CD4-positive, alpha-beta T cell treated with Interferon alpha-2 for 1 hour (primary cell): ENCODE data around the gene KISS1R.
"Not testable (repeated sequence)": the region's sequence is repeated elsewhere in the genome, so short reads cannot be mapped to it uniquely, and the experiment has no call there.

Experiments used
- DNase-seq, 2 donors: peaks; one replicate each; pipeline ENCODE4 v3.0.0-alpha.2; 2020 to 2022

Gene KISS1R

DNA sequence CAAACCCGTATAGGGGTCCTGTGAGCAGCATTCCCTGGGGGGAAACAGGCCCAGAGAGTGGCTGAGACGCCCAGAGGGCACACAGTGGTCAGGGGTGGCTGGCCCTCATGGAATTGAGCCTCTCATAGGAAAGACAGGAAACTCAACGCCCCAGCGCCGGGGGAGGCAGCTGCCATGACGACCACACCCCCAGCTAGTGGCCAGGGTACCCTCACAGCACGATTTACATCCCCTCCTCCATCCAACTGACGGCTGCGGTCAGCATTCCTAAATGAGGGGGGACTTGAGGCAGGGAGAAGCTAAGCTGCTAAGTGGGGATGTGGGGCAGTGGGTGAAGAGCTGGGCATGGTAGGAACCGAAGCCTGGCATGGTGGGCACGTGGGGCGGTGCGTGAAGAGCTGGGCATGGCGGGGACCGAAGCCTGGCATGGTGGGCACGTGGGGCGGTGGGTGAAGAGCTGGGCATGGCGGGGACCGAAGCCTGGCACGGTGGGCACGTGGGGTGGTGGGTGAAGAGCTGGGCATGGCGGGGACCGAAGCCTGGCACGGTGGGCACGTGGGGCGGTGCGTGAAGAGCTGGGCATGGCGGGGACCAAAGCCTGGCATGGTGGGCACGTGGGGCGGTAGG lies 34.1 kb upstream of the KISS1R start:
- no peak for DNase-seq

DNA sequence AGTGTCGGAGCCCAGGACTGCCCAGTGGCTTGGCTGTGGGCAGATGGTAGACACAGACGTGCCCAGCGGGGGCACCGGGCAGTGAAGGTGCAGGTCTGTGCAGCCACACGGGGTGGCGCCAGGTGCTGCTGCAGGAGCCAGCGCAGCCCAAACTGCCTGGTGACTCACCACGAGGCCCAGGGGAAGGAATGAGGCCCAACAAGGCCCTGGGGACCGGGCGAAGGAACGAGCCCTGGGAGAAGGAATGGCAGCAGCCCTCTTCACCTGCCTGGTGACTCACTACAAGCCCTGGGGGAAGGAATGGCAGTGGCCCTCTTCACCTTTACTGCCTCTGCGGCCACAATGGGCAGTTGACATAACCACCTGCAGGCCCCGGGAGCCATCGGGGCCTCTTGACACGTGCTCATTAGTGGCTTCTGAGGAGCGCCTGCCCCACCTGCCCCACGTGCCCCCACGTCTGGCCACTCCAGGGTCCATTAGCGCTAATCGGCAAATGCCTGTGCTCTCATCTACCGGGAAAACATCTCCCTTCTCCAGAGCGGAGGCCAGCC lies 33.4 kb upstream of the KISS1R start:
- DNase-seq, result no peak

DNA sequence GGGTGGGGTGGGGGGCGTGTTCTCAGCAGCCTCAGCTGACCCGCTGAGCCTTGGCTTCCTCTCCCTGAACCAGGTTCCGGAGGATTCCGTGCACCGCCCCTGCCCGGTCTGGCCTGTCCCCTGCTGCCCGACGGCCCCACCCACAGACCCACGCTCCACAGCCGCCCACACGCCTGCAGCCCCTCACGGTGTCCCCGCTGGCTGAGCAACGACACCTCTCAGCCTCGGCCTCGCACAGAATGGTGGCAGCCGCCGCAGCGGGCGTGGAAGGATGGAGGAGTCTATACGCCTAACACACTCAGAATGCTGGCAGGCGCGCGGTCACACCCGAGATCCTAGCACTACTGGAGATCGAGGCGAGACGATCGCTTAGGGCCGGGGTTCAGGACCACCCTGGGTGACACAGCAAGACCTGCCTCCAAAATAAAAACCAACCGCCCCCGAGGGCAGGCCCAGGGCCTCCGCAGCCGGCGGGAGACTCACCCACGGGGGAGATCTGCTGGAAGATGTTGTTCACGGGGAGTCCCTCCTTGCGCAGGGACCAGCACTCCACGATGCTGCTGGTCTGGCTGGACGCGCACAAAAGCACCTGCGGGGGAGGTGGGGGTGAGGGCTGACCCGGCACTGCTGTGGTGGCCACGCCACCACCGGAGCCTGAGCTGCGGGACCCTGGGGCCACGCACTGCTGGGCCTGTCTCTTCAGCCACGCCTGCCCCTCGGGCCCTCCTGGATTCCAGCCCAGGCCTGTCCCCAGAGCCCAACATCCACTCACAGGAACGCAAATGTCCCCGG lies 32.5 kb upstream of the KISS1R start:
- DNase-seq, result no peak

DNA sequence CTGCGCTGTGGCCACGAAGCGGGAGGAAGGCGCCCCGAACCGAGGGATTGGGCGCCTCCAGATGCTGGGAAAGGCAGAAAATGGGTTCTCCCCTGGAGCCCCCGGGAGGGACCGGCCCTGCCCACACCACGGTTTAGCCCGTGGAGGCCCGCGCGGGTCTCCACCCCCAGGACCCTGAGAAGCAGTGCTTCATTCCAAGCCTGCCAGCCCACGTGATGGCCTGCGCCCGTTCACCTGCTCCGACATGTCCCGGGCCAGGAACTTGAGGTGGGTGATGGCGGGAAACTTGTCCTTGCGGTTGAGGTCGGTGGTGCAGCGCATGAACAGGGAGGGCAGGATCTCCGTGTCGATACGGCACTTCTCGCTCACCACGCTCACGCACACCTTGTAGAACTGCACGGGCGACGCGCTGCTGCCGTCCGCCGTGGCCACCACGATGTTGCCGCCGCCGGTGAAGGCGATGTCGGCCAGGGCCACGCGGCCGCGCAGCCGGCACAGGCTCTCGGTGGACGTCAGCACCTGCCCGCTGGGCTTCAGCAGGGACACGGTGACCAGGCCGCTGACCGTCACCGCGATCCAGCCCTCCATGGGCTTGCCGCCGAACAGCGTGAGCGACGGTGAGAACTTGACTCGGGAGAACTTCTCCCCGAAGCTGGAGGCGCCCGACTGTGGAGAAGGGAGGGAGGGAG lies 31.5 kb upstream of the KISS1R start:
- no peak for DNase-seq

DNA sequence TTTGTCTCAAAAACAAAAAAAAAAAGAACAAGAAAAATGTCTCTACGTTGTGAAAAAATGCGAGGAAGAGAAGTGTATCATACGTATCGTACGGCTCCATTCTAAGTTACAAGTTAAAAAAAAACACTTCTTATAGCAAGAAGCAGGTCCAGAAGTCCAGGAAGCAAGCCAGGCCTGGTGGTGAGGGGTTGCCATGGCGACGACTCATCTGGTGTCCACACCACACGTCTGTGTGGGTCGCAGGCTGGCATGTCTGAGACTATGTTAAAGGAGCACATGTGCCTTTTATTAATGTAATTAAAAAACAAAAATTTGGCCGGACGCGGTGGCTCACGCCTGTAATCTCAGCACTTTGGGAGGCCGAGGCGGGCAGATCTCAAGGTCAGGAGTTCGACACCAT lies 30.1 kb upstream of the KISS1R start:
- no peak for DNase-seq

DNA sequence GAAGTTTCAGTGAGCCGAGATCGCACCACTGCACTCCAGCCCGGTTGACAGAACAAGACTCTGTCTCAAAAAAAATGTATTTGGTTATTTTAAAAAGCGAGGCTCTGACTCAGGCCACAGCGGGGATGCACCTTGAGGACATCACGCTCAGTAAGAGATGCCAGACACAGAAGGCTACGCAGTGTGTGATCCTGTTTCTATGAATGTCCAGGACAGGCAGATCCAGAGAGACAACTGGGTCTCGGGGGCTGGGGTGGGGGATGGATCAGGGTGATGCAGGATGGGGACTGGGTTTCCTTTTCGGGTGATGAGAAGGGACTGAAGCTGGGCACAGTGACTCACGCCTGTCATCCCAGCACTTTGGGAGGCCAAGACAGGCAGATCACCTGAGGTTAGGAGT lies 29.5 kb upstream of the KISS1R start:
- DNase-seq, result no peak

DNA sequence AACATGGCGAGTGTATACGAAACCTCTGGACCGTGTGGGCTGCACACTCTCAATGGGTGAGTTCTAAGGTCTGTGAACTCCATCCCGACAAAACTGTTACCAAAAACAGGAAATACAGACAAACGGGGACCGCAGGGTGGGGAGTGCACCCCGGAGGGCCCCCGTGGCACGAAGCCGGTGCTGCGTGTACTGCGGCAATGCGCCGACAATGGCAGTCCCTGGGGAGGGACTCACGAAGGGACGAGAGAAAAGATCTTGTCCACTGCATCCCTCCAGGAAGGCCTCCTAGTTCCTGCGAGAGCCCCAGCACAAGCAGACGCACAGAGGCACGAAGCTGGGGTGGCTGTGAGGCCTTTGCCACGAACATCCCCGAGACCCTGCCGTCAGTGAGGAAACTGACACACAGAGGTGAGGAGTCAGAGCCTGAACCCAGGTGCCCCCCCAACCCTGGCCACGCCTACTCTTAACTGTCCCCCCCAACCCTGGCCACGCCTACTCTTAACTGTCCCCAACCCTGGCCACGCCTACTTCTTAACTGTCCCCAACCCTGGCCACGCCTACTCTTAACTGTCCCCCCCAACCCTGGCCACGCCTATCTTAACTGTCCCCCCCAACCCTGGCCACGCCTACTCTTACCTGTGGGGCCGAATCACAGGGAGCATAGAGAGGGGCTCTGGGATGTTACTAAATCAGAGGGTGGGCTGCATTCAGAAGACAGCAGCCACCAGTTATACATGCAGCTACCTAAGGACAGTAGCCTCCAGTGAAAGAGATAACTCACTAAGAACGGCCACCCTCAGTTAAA lies 28.4 kb upstream of the KISS1R start:
- peak in 1 of 2 donors; percentile 66 for DNase-seq

DNA sequence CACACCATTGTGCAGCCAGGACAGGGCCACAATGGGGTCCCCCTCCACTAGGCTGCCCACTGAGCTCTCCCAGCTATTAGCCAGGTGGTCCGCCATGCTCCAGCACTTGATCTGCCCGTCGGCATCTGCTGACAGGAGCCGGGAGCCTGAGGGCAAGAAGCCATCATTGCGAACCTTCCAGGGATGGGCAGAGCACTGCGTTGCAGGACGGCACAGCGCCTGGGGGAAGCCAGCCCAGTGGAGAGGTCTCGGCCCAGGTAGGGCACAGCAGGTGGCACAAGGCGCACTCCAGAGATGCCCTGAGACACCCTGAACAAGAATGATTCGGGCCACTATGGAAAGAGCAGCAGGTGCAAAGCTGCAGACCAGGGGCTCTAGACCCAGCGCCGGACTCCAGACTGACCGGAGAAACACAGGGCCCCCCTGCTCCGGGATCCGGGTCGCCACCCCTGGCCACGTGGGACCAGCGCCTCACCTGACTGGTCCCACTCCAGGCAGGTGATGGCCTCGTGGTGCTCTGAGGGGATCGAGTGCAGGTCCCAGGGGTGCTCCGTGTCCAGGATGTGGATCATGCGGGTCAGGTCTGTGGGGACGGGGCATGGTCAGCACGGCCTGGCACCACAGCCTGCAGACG lies 27.4 kb upstream of the KISS1R start:
- no peak for DNase-seq

DNA sequence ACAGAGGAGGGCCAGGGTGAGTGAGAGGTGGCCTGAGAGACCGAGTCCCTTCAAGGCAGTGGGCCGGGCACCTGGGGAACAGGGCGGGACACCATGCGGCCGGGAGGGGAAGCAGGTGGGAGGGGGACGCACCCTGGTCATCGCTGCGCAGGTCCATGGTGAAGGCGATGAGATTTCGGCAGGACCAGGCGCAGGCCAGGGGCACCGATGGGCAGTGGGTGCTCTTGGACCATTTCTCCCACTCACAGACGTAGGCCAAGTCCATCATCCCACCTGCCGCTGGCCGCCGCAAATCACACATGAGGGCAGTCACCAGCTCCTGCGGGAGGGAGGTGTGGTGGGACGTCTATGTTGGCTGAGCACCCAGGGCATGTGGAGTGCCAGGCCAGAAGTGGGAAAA lies 26.3 kb upstream of the KISS1R start:
- no peak for DNase-seq

DNA sequence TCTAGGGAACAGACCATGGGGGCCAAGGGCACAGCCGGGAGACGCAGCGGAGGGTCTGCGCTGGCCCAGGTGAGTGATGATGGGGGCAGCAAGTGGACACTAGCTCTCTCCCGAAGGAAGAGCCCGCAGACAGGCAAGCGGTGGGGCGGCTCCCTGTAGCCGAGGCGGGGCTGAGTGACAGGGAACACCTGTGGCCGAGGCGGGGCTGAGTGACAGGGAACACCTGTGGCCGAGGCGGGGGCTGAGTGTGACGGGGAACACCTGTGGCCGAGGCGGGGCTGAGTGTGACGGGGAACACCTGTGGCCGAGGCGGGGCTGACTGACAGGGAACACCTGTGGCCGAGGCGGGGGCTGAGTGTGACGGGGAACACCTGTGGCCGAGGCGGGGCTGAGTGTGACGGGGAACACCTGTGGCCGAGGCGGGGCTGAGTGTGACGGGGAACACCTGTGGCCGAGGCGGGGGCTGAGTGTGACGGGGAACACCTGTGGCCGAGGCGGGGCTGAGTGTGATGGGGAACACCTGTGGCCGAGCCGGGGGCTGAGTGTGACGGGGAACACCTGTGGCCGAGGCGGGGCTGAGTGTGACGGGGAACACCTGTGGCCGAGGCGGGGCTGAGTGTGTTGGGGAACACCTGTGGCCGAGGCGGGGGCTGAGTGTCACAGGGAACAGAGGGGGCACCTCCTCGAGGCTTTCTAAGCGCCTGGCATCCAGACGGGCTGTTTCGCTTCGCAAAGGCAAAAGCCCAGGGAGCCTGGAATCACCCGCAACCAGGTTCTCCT lies 25.5 kb upstream of the KISS1R start:
- DNase-seq, result not testable (repeated sequence)

DNA sequence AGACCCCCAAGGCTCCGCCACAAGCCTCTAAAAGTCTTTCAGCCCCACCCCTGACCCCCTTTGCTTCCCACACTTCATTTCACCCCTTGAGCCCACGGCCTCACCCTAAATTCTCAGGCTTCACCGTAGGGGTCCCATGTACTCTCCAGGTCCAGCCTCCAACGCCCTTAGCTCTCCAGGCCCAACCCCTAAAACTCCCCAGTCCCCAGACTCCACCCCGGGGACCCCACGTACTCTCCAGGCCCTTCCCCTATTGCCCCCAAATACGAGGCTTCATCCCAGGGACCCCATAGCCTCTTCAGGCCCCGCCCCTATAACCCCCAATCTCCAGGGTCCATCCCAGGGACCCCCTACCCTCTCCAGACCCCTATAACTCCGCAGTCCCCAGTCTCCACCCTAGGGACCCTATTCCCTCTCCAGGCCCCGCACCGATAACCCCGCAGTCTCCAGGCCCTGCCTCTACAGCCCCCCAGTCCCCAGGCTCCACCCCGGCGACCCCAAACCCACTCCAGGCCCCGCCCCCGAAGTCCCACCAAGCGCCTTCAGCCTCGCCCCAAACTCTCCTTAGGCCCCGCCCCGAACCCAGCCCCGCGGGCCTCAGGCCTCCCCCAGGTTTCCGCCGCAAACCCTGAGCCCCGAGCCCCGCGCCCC lies 24.8 kb upstream of the KISS1R start:
- DNase-seq, result no peak

DNA sequence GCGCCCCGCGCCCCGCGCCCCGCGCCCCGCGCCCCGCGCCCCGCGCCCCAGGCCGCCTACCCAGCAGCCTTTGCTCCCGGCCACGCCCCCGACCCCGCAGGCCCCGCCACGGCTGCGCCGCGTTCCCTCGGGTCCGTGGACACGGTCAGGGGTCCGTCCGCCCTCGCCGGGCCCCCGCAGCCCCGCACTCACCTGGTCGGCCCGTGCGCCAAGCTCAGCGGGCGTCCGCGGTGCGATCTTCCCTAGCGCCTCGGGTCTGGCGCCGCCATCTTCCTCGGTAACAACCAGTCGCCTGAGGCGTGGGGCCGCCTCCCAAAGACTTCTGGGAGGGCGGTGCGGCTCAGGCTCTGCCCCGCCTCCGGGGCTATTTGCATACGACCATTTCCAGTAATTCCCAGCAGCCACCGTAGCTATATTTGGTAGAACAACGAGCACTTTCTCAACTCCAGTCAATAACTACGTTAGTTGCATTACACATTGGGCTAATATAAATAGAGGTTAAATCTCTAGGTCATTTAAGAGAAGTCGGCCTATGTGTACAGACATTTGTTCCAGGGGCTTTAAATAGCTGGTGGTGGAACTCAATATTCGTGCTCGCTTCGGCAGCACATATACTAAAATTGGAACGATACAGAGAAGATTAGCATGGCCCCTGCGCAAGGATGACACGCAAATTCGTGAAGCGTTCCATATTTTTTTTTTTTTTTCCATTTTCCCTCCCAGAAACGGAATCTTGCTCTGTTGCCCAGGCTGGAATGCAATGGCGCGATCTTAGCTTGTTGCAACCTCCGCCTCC lies 24.0 kb upstream of the KISS1R start, which contains the start of the genes MED16 and RNU6-9:
TSS of gene MED16 (minus strand) at position 294 of the 796 bp plus-strand sequence. CDS start 2,056 bp downstream, outside the sequence.
TSS of gene RNU6-9 (plus strand) at position 591 of the 796 bp plus-strand sequence.
- DNase-seq, result peak; percentile 92 to 94

DNA sequence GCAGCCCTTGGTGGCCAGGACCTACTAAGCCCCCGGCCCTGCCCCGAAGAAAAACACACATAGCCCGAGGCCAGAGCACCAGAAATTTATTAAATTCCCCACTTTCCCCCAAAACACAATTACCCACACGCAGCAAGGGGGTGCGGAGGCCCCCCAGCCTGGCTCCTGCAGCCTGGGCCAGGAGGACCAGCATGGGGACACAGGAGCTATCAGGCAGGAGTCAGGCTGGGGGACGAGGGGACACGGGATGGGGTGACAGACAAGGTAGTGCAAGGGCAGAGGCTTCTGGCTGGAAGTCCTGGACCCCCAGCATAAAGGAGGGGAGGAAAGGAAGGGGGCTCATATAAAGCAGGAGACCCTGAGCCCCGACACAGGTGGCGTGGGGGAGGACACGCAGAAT lies 20.7 kb upstream of the KISS1R start:
- DNase-seq, result no peak

DNA sequence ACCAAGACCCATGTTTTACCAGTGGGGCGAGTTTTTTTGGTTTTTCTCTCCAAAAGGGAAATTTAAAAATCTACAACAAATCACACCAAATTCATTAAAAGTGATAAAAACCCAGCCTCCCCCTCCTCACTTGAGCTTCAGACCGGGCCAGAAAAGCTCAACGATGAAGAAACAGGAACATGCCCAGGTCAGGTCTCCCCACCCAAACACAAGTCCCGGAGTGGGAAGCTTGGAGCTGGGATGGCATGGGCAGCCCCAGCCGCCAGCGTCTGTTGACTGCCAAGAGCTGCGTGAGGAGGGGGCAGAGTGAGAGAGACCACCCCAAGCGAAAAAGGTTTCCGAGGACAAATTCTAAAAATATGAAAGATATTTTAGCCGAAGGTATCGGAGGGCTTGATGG lies 20.1 kb upstream of the KISS1R start:
- no peak for DNase-seq

DNA sequence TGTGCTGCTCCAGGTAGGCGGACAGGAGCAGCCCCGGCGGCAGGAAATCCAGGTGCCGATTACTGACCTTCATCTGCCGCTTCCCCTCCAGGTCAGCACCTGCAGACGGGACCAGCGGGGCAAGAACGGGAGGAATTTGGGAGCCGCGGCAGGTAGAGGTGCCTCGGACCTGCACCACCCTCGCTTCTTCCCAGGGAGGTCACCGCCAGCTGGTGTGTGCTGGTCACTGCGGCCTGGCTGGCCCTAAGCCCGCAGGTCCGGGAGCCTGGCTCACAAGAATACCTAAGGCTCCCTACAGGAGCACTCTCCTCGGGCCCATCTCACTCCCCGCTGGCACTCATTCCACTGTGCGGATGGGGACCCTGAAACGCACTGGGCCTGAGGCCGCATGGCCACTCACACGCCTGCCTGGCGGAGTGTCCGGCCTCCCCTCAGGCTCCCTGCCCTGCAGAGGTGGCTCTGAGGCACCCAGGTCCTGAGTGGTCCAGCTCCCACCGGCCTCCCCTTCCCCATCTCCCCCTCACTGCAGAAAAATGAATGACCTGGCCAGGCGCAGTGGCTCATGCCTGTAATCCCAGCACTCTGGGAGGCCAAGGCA lies 19.6 kb upstream of the KISS1R start:
- no peak for DNase-seq

DNA sequence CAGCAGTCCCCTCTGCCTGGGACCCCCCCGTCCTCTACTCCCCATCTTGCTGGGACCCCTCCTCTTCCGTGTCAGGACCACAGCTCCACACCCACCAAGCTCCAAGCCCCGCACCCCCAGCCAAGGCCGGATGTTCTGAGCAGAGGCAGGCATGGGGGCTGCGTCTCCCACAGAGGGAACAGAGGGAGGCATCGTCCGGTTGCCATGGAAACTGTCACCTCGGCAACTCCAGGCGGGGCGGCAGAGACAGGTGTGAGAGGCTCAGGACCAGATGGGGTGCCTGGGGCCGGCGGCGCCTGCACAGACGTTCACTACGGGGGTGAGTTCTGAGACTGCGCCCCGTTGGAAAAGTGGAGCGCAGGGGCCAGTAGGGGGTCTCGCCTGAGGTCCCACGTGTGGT lies 18.5 kb upstream of the KISS1R start:
- DNase-seq, result peak in 1 of 2 donors; percentile 44

DNA sequence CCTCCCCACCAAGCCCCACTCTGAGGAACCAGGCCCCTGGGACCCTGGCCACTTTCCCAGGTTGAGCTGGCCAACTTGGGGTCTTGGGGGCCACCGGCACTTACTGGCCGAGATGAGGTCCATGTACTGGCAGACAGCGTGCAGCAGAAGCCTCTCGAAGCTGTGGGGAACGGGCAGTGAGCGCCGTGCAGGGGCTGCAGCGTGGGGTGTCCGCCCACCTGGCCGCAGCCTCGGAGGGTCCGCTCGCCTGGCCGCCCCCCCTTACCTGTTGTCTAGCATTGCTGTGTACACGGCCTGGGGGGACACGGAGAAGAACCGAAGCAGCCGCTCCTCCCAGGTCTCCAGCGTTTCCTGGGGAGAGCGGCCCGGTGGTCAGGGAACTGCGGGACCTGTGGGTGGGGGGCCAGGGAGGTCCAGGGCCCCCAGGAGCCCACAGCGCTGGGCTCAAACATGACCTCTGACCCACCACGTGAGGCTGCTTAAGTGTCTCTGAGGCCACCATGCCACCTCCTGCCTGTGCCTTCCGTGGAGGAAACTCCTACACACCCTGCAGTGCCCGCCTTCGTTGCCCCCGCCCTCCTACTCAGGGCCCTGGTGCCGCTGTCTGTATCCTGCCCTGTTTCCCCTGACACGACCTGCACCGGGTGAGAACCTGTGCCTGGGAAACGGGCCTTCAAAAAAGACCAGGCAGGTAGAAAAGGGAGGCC lies 17.6 kb upstream of the KISS1R start:
- DNase-seq, result no peak

DNA sequence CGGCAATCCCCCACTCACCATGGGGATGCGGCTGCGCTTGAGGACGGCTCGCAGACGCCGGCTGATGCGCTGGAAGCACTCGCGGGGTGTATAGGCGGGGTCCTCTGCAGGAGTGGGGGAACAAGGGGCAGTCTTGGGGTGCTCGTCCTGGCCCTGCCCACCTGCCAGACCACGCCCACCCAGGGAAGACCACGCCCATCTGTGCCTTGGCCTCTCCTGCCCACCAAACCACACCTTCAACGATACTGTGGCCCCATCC lies 17.2 kb upstream of the KISS1R start:
- no peak for DNase-seq
